Uterus (tissue), 4 donors: ENCODE measurements around the gene RELL1. TPM values are rescaled to one million over a fixed set of nuclear protein-coding genes. Genes with fewer than 3 reads are reported as not detected.

ENCODE experiments used
- DNase-seq, 2 donors: peaks; one replicate each; pipeline ENCODE4 v3.0.0-alpha.2; 2019 to 2020
- H3K27ac ChIP-seq, 2 donors: fragments of 200-600 bp; sonication (generic); 1 replicate in 1 of 2; 2 replicates in 1 of 2; pipeline ENCODE4 v1.5.1; 2016 to 2018
- H3K27me3 ChIP-seq, 2 donors: fragments of 200-600 bp; sonication (generic); one replicate each; pipeline ENCODE4 v1.5.1; 2018 to 2019; ENCODE audit warnings: control low read depth in 1 of 2
- H3K36me3 ChIP-seq, 2 donors: fragments of 200-600 bp; sonication (generic); one replicate each; pipeline ENCODE4 v1.5.1; 2019; ENCODE audit warnings: control low read depth in 1 of 2
- H3K4me1 ChIP-seq, 2 donors: fragments of 200-600 bp; sonication (generic); one replicate each; pipeline ENCODE4 v1.5.1; 2018 to 2019; ENCODE audit warnings: control low read depth in 1 of 2
- H3K4me3 ChIP-seq, 2 donors: fragments of 200-600 bp; sonication (generic); 1 replicate in 1 of 2; 2 replicates in 1 of 2; pipeline ENCODE4 v1.5.1; 2018 to 2019; ENCODE audit warnings: mild to moderate bottlenecking in 1 of 2
- H3K9me3 ChIP-seq, 2 donors: fragments of 200-600 bp; sonication (generic); one replicate each; pipeline ENCODE4 v1.5.1; 2019; ENCODE audit warnings: control low read depth in 1 of 2
- CTCF ChIP-seq, 4 experiments: fragments of 200-600 bp in 2 of 4; fragments of 450-650 bp in 2 of 4; sonication (generic) in 2 of 4; IDR thresholded peaks; one replicate each; pipeline ENCODE4 v1.5.1; 2016 to 2019; ENCODE audit warnings: antibody characterized with exemption in 4 of 4, mild to moderate bottlenecking in 2 of 4, moderate library complexity in 1 of 4
- POLR2A ChIP-seq, 2 donors: fragments of 450-650 bp; IDR thresholded peaks; one replicate each; pipeline ENCODE4 v1.6.1; 2016; ENCODE audit warnings: antibody characterized with exemption in 2 of 2, mild to moderate bottlenecking in 1 of 2, moderate library complexity in 1 of 2
- intact Hi-C: fragments of 100-400 bp; cut with DNase I; formaldehyde crosslinking; loops from one replicate; pipeline ENCODE4 v1.15.1; 2023; ENCODE audit warnings: low total_unique reads
- total RNA-seq, 4 donors: library from RNA; depleted of rRNA in 3 of 4; stranded (reverse); fragments of >200 nt in 3 of 4; gene quantifications; one replicate each; pipeline versions ENCODE4 v1.1.0 to v1.2.4, GENCODE V29; 2014 to 2023
- donor health status: DM: yes; HTN: yes; CAD: no.

Gene RELL1
- total RNA-seq, 4 donors from 2014 or later: 21.2 to 64.0 (median 44.3) TPM

DNA sequence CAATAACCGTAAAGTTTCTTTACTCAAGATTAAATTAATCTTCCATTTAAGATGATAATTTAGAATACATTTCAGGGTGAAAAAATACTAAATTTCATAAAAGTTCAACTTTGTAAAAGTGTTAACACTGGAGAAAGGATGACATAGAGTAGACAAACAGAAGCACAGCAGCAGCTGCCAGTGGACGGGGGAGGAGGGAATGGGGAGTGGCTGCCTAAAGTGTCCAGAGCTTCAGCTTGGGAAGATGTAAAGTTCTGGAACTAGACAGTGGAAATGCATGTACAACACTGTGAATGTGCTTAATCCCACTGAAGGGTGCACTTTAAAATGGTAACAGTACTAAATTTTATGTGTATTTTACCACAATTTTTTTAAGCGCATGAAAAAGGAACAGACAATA is 39.9 kb downstream of the RELL1 start:
- TF ChIP-seq CTCF (IDR thresholded peaks at IDR 0.05) (no peak), POLR2A (IDR thresholded peaks at IDR 0.05) (no peak)
- H3K4me1 ChIP-seq: no peaks in the 10 kb centered on the region
- no peak for DNase-seq
- intact Hi-C loops: no loop called here
- H3K9me3 ChIP-seq: no peaks in the 10 kb centered on the region
- no peaks in the 10 kb centered on the region for H3K27me3 ChIP-seq
- H3K27ac ChIP-seq: no peak overlapping the region
- no peak overlapping the region for H3K4me3 ChIP-seq
- no peaks in the 10 kb centered on the region for H3K36me3 ChIP-seq

DNA sequence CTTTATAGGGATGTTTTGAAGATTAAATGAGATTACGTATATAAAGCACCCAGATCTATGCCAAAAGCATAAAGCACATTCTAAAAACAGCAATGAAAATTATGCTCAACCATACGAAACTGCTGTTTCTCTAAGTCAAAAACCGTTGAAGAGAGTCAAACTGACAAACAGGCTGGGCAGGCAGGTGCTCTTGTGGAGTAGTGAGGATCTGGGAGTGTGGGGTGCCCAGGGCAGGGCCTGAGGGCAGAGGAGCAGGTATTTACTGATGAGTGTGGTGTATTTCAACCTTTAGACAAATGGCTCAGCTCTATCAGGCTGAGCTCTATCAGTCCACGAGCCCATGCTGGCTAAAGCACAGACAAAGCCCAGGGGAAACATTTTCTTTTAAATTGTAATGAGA is 40.4 kb downstream of the RELL1 start:
- H3K4me3 ChIP-seq: no peak overlapping the region
- no peaks in the 10 kb centered on the region for H3K27me3 ChIP-seq
- intact Hi-C loops: no loop called here
- DNase-seq: no peak
- H3K4me1 ChIP-seq: no peaks in the 10 kb centered on the region
- TF ChIP-seq POLR2A (IDR thresholded peaks at IDR 0.05) (no peak), CTCF (IDR thresholded peaks at IDR 0.05) (no peak)
- H3K36me3 ChIP-seq: no peaks in the 10 kb centered on the region
- H3K27ac ChIP-seq: no peak overlapping the region
- H3K9me3 ChIP-seq: no peaks in the 10 kb centered on the region

DNA sequence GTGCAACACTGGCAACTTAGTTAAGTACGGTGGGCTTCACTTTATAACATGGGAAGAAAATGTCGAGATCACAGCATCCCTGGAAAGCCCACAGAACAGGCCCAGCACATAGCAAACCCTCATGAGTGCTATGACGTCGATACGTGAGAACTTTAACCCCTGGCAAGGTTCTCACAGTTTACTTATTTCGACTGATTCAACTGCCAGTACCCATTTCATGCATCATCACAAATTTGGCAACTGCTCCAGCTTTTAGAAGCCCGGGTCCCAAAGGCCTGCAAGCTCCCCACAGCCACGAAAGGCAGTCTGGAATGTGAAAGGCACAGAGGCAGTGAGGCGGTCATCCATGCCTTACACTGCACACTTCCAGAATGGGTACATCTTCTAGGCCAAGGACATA is 41.2 kb downstream of the RELL1 start:
- Histone ChIP-seq H3K27ac (no peak overlapping the region), H3K9me3 (no peaks in the 10 kb centered on the region), H3K4me3 (no peak overlapping the region), H3K4me1 (no peaks in the 10 kb centered on the region), H3K36me3 (no peaks in the 10 kb centered on the region), H3K27me3 (no peaks in the 10 kb centered on the region)
- intact Hi-C loops: no loop called here
- no peak for DNase-seq
- TF ChIP-seq CTCF (IDR thresholded peaks at IDR 0.05) (no peak), POLR2A (IDR thresholded peaks at IDR 0.05) (no peak)

- Histone ChIP-seq H3K4me3 (no peak overlapping the region), H3K4me1 (no peaks in the 10 kb centered on the region), H3K27me3 (no peaks in the 10 kb centered on the region), H3K9me3 (no peaks in the 10 kb centered on the region), H3K27ac (no peak overlapping the region), H3K36me3 (no peaks in the 10 kb centered on the region)
- intact Hi-C loops: no loop called here
- no peak for DNase-seq
- TF ChIP-seq CTCF (IDR thresholded peaks at IDR 0.05): no peak
- no peak for TF ChIP-seq POLR2A (IDR thresholded peaks at IDR 0.05)
Observed at GRCh38 chr4:37641886-37642849, 44.0 kb downstream of the RELL1 start.

GRCh38 chr4:37641352-37641751 is 44.8 kb downstream of the RELL1 start:
- H3K27me3 ChIP-seq: no peaks in the 10 kb centered on the region
- DNase-seq: no peak
- no peak overlapping the region for H3K4me3 ChIP-seq
- TF ChIP-seq CTCF (IDR thresholded peaks at IDR 0.05) (no peak), POLR2A (IDR thresholded peaks at IDR 0.05) (no peak)
- H3K4me1 ChIP-seq: no peaks in the 10 kb centered on the region
- H3K9me3 ChIP-seq: no peaks in the 10 kb centered on the region
- no peaks in the 10 kb centered on the region for H3K36me3 ChIP-seq
- intact Hi-C loops: no loop called here
- H3K27ac ChIP-seq: no peak overlapping the region
